Naive thymus-derived CD4-positive, alpha-beta T cell (primary cell): ENCODE measurements around the gene SMYD3. TPM values are rescaled to one million over a fixed set of nuclear protein-coding genes. Genes with fewer than 3 reads are reported as not detected.
"Not testable (repeated sequence)": the region's sequence is repeated elsewhere in the genome, so short reads cannot be mapped to it uniquely, and the experiment has no call there.

ENCODE experiments used
- ATAC-seq: fragments of 150-1000 bp; cut with Tn5 transposase; 2 replicates; pipeline ENCODE4 v1.10.0; 2021; ENCODE audit warnings: mild to moderate bottlenecking, moderate library complexity
- CTCF ChIA-PET: fragments of 350-600 bp; sonication (Branson Sonifier 250); formaldehyde crosslinking; loops from one replicate; lab custom pipeline; 2021; ENCODE audit warnings: antibody characterized with exemption; lab: Charles Lee
- POLR2A ChIA-PET: fragments of 350-600 bp; sonication (Branson Sonifier 250); formaldehyde crosslinking; loops from one replicate; lab custom pipeline; 2021; ENCODE audit warnings: antibody characterized with exemption, inconsistent platforms; lab: Charles Lee
- DNase-seq, 9 donors: peaks; one replicate each; pipeline versions ENCODE4 v3.0.0 to v3.0.0-alpha.2; 2020 to 2022; ENCODE audit warnings: mixed read lengths in 1 of 9
- H3K27ac ChIP-seq: one replicate; pipeline ENCODE4 v1.7.0; 2013; ENCODE audit warnings: mild to moderate bottlenecking, low read depth, low read length, moderate library complexity
- H3K27me3 ChIP-seq, 2 donors: one replicate each; pipeline ENCODE4 v1.7.0; 2013; ENCODE audit warnings: low read length in 2 of 2, mild to moderate bottlenecking in 2 of 2, moderate library complexity in 2 of 2; ENCODE audit not compliant: control insufficient read depth in 2 of 2, insufficient read depth in 2 of 2
- H3K36me3 ChIP-seq, 3 experiments: 1 replicate in 2 of 3; 2 replicates in 1 of 3; pipeline ENCODE4 v1.7.0; 2013; ENCODE audit warnings: low read length in 3 of 3, mild to moderate bottlenecking in 3 of 3, moderate library complexity in 1 of 3; ENCODE audit not compliant: insufficient read depth in 3 of 3, control insufficient read depth in 2 of 3
- H3K4me1 ChIP-seq, 2 donors: one replicate each; pipeline ENCODE4 v1.7.0; 2013; ENCODE audit warnings: low read length in 2 of 2, mild to moderate bottlenecking in 2 of 2, moderate library complexity in 1 of 2; ENCODE audit not compliant: control insufficient read depth in 2 of 2, insufficient read depth in 2 of 2
- H3K4me3 ChIP-seq: 2 replicates; pipeline ENCODE4 v1.7.0; 2013; ENCODE audit warnings: mild to moderate bottlenecking, low read length
- H3K9me3 ChIP-seq, 3 experiments: 1 replicate in 2 of 3; 2 replicates in 1 of 3; pipeline ENCODE4 v1.7.0; 2013; ENCODE audit warnings: low read length in 3 of 3; ENCODE audit not compliant: control insufficient read depth in 2 of 3
- H3K27ac Mint-ChIP-seq, 9 donors: one replicate each; pipeline ENCODE4 v1.8.0; 2020 to 2022; ENCODE audit warnings: mixed read lengths in 9 of 9, mild to moderate bottlenecking in 8 of 9, moderate library complexity in 5 of 9, inconsistent platforms in 2 of 9
- H3K27me3 Mint-ChIP-seq, 5 donors: one replicate each; pipeline ENCODE4 v1.8.0; 2021 to 2022; ENCODE audit warnings: mixed read lengths in 5 of 5, mild to moderate bottlenecking in 1 of 5
- H3K36me3 Mint-ChIP-seq, 5 donors: one replicate each; pipeline ENCODE4 v1.8.0; 2020 to 2022; ENCODE audit warnings: mixed read lengths in 5 of 5, mild to moderate bottlenecking in 3 of 5, inconsistent platforms in 1 of 5
- H3K4me1 Mint-ChIP-seq, 7 donors: one replicate each; pipeline ENCODE4 v1.8.0; 2020 to 2022; ENCODE audit warnings: mixed read lengths in 7 of 7, mild to moderate bottlenecking in 3 of 7, inconsistent platforms in 1 of 7
- H3K4me3 Mint-ChIP-seq, 10 donors: one replicate each; pipeline ENCODE4 v1.8.0; 2020 to 2022; ENCODE audit warnings: mild to moderate bottlenecking in 10 of 10, mixed read lengths in 10 of 10, moderate library complexity in 6 of 10, inconsistent platforms in 2 of 10
- H3K9me3 Mint-ChIP-seq, 11 donors: one replicate each; pipeline ENCODE4 v1.8.0; 2020 to 2022; ENCODE audit warnings: mixed read lengths in 11 of 11, mild to moderate bottlenecking in 4 of 11, inconsistent platforms in 1 of 11, moderate library complexity in 1 of 11
- intact Hi-C, 2 donors: fragments of 100-400 bp; cut with micrococcal nuclease; formaldehyde crosslinking; loops; one replicate each; pipeline ENCODE4 v1.15.1; 2023
- polyA plus RNA-seq, 2 donors: library from polyadenylated mRNA; unstranded; fragments of 300-500 nt; fragmentation: Illumina TruSeq; gene quantifications; one replicate each; pipeline ENCODE4 v1.2.3, GENCODE V29; 2021
- total RNA-seq, 6 experiments: library from RNA in 5 of 6; stranded (reverse) in 5 of 6; gene quantifications; 1 replicate in 5 of 6; 2 replicates in 1 of 6; pipeline ENCODE4 v1.2.3 and lab custom pipeline; 2021 to 2026

The SMYD3 gene
- total and polyA plus RNA-seq, 7 experiments from 2014 or later = 19.5 to 28.6 (median 24.4) TPM

GRCh38 chr1:245748240-245748639, 758.8 kb downstream of the SMYD3 start:
- H3K4me3 ChIP-seq = no peak overlapping the region
- H3K4me3 Mint-ChIP-seq = no peak overlapping the region
- ChIA-PET CTCF (no interaction called here), POLR2A (no interaction called here)
- no peaks in the 10 kb centered on the region for H3K27me3 Mint-ChIP-seq
- intact Hi-C loops = no loop called here
- peaks cover 9 to 74% (median 26%) of the 10 kb centered on the region in 11 donors for H3K9me3 Mint-ChIP-seq
- H3K36me3 ChIP-seq = no peaks in the 10 kb centered on the region
- no peak overlapping the region for H3K27ac ChIP-seq
- H3K27ac Mint-ChIP-seq = no peak overlapping the region
- H3K27me3 ChIP-seq = no peaks in the 10 kb centered on the region
- no peaks in the 10 kb centered on the region for H3K9me3 ChIP-seq
- H3K36me3 Mint-ChIP-seq = peaks cover 3 to 85% (median 73%) of the 10 kb centered on the region in 5 donors
- ATAC-seq (no peak), DNase-seq (no peak)
- H3K4me1 ChIP-seq = no peaks in the 10 kb centered on the region
- peaks cover 0 to 8% (median 0%) of the 10 kb centered on the region in 7 donors for H3K4me1 Mint-ChIP-seq

- Histone ChIP-seq H3K9me3 (no peaks in the 10 kb centered on the region), H3K4me1 (no peaks in the 10 kb centered on the region), H3K4me3 (no peak overlapping the region), H3K36me3 (no peaks in the 10 kb centered on the region), H3K27ac (no peak overlapping the region), H3K27me3 (no peaks in the 10 kb centered on the region)
- no peaks in the 10 kb centered on the region for H3K4me1 Mint-ChIP-seq
- peaks cover 0 to 48% (median 23%) of the 10 kb centered on the region in 5 donors for H3K36me3 Mint-ChIP-seq
- no peak for ATAC-seq
- POLR2A ChIA-PET = no interaction called here
- no peak for DNase-seq
- H3K27me3 Mint-ChIP-seq = no peaks in the 10 kb centered on the region
- H3K4me3 Mint-ChIP-seq = no peak overlapping the region
- intact Hi-C loops = no loop called here
- peaks cover 7 to 59% (median 24%) of the 10 kb centered on the region in 11 donors for H3K9me3 Mint-ChIP-seq
- CTCF ChIA-PET = no interaction called here
- no peak overlapping the region for H3K27ac Mint-ChIP-seq
Measured at GRCh38 chr1:245742896-245743295, 764.2 kb downstream of the SMYD3 start.

GRCh38 chr1:245740336-245740735, 766.7 kb downstream of the SMYD3 start:
- Mint-ChIP-seq H3K9me3 (peaks cover 5 to 36% (median 13%) of the 10 kb centered on the region in 11 donors), H3K36me3 (peaks cover 0 to 23% (median 3%) of the 10 kb centered on the region in 5 donors)
- CTCF ChIA-PET, H3K4me1 Mint-ChIP-seq, ATAC-seq, H3K4me1 ChIP-seq, POLR2A ChIA-PET, H3K27ac ChIP-seq, H3K9me3 ChIP-seq, H3K27ac Mint-ChIP-seq, H3K4me3 ChIP-seq, H3K27me3 ChIP-seq, H3K36me3 ChIP-seq, H3K27me3 Mint-ChIP-seq, H3K4me3 Mint-ChIP-seq, DNase-seq, intact Hi-C loops: not testable (repeated sequence)

DNA sequence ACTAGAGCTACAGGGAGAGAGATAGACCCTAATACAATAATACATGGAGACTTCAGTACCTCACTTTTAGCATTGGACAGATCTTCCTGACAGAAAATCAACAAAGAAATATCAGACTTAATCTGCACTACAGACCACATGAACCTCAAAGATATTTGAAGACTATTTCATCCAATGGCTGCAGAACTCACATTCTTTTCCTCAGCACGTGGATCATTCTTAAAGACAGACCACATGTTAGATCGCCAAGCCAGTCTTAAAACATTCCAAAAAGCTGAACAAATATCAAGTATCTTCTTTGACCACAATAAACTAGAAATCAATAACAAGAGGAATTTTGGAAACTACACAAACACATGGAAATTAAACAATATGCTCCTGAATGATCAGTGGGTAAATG, 776.3 kb downstream of the SMYD3 start:
- intact Hi-C loops = no loop called here

DNA sequence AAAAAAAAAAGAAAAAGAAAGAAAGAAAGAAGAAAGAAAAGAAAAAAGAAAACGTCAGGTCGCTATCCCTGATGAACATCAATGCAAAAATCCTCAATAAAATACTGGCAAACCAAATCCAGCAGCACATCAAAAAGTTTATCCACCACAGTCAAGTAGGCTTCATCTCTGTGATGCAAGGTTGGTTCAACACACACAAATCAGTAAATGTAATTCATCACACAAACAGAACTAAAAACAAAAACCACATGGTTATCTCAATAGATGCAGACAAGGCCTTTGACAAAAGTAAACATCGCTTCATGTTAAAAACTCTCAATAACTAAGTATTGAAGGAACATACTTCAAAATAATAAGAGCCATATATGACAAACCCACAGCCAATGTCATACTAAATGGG, 779.0 kb downstream of the SMYD3 start:
- ATAC-seq, H3K4me1 Mint-ChIP-seq, H3K27me3 Mint-ChIP-seq, intact Hi-C loops, H3K36me3 ChIP-seq, H3K27me3 ChIP-seq, CTCF ChIA-PET, H3K4me1 ChIP-seq, H3K27ac ChIP-seq, DNase-seq, H3K27ac Mint-ChIP-seq, H3K9me3 ChIP-seq, H3K4me3 Mint-ChIP-seq, H3K4me3 ChIP-seq: not testable (repeated sequence)
- POLR2A ChIA-PET = interaction anchor here (0.6 kb wide), 1 partner anchor 445 kb away, joined by 3 read pairs; no protein-coding TSS in a partner anchor
- peaks cover 0 to 58% (median 18%) of the 10 kb centered on the region in 5 donors for H3K36me3 Mint-ChIP-seq
- peaks cover 14 to 67% (median 48%) of the 10 kb centered on the region in 11 donors for H3K9me3 Mint-ChIP-seq

More for the DNA sequence above, 776.3 kb downstream of the SMYD3 start:
- H3K27me3 ChIP-seq = no peaks in the 10 kb centered on the region
- ATAC-seq (no peak), DNase-seq (no peak)
- H3K36me3 ChIP-seq = no peaks in the 10 kb centered on the region
- no peaks in the 10 kb centered on the region for H3K4me1 ChIP-seq
- H3K9me3 ChIP-seq = peaks cover 0 to 8% (median 0%) of the 10 kb centered on the region in 3 experiments
- Mint-ChIP-seq H3K36me3 (peaks cover 0 to 43% (median 11%) of the 10 kb centered on the region in 5 donors), H3K9me3 (peaks cover 11 to 66% (median 46%) of the 10 kb centered on the region in 11 donors), H3K4me1 (no peaks in the 10 kb centered on the region), H3K4me3 (no peak overlapping the region), H3K27ac (no peak overlapping the region), H3K27me3 (peaks cover 0 to 2% (median 0%) of the 10 kb centered on the region in 5 donors)
- H3K27ac ChIP-seq = no peak overlapping the region
- ChIA-PET CTCF (no interaction called here), POLR2A (interaction anchor here (0.5 kb wide), 1 partner anchor 225 kb away, joined by 3 read pairs; no protein-coding TSS in a partner anchor)
- no peak overlapping the region for H3K4me3 ChIP-seq

DNA sequence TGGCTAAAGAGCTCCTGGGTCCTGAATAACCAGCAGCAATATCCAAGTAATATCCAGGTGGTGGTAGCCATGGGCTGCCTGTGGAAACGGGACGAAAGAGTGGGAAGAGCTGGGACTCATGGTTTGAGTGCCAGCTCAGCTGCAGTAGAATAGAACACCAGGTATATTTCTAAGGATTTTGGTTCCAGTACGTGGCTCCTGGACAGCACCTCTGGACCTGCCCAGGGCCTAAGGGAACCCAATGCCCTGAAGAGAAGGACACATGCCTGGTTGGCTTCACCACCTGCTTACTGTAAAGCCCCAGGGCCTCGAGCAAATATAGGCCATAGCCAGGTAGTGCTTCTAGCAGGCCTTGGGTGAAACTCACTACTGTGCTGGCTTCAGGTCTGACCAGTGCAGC, 785.6 kb downstream of the SMYD3 start:
- Histone ChIP-seq H3K27ac (no peak overlapping the region), H3K4me1 (no peaks in the 10 kb centered on the region), H3K27me3 (no peaks in the 10 kb centered on the region), H3K4me3 (no peak overlapping the region), H3K36me3 (no peaks in the 10 kb centered on the region), H3K9me3 (no peaks in the 10 kb centered on the region)
- H3K9me3 Mint-ChIP-seq = peaks cover 6 to 21% (median 10%) of the 10 kb centered on the region in 11 donors
- CTCF ChIA-PET = no interaction called here
- POLR2A ChIA-PET = no interaction called here
- no peak overlapping the region for H3K27ac Mint-ChIP-seq
- no peaks in the 10 kb centered on the region for H3K27me3 Mint-ChIP-seq
- intact Hi-C loops = no loop called here
- no peaks in the 10 kb centered on the region for H3K4me1 Mint-ChIP-seq
- no peak overlapping the region for H3K4me3 Mint-ChIP-seq
- DNase-seq (no peak), ATAC-seq (no peak)
- peaks cover 0 to 20% (median 6%) of the 10 kb centered on the region in 5 donors for H3K36me3 Mint-ChIP-seq

- DNase-seq (no peak), ATAC-seq (no peak)
- no peaks in the 10 kb centered on the region for H3K36me3 ChIP-seq
- no peaks in the 10 kb centered on the region for H3K27me3 ChIP-seq
- intact Hi-C loops = no loop called here
- no peaks in the 10 kb centered on the region for H3K4me1 Mint-ChIP-seq
- H3K27ac ChIP-seq = no peak overlapping the region
- no peaks in the 10 kb centered on the region for H3K9me3 ChIP-seq
- no peak overlapping the region for H3K27ac Mint-ChIP-seq
- H3K27me3 Mint-ChIP-seq = peaks cover 0 to 5% (median 0%) of the 10 kb centered on the region in 5 donors
- H3K4me3 Mint-ChIP-seq = no peak overlapping the region
- peaks cover 0 to 4% (median 0%) of the 10 kb centered on the region in 5 donors for H3K36me3 Mint-ChIP-seq
- H3K9me3 Mint-ChIP-seq = peaks cover 0 to 7% (median 0%) of the 10 kb centered on the region in 11 donors
- ChIA-PET CTCF (no interaction called here), POLR2A (no interaction called here)
- H3K4me3 ChIP-seq = no peak overlapping the region
- no peaks in the 10 kb centered on the region for H3K4me1 ChIP-seq
Measured at GRCh38 chr1:245718951-245719350, 788.1 kb downstream of the SMYD3 start.
